GM18520 (cell line): ENCODE measurements around the gene OBSCN.
"Not testable (repeated sequence)": the region's sequence is repeated elsewhere in the genome, so short reads cannot be mapped to it uniquely, and the experiment has no call there.

Source experiments
- ATAC-seq: cut with Tn5 transposase; IDR thresholded peaks from one replicate; pipeline ENCODE4 v1.9.1; 2021; ENCODE audit not compliant: unreplicated experiment

The OBSCN gene

GRCh38 chr1:228226141-228226874, 18.5 kb downstream of the OBSCN start:
- no peak for ATAC-seq

GRCh38 chr1:228226956-228227791, 19.3 kb downstream of the OBSCN start:
- ATAC-seq = no peak

GRCh38 chr1:228228147-228228546, 20.3 kb downstream of the OBSCN start:
- not testable (repeated sequence) for ATAC-seq

GRCh38 chr1:228228601-228229074, 20.8 kb downstream of the OBSCN start:
- no peak for ATAC-seq

GRCh38 chr1:228231189-228231588, 23.3 kb downstream of the OBSCN start:
- no peak for ATAC-seq

GRCh38 chr1:228233136-228233535, 25.3 kb downstream of the OBSCN start:
- no peak for ATAC-seq

GRCh38 chr1:228234921-228235320, 27.1 kb downstream of the OBSCN start:
- no peak for ATAC-seq

GRCh38 chr1:228236744-228237143, 28.9 kb downstream of the OBSCN start:
- ATAC-seq = no peak

GRCh38 chr1:228238007-228238406, 30.2 kb downstream of the OBSCN start:
- no peak for ATAC-seq

GRCh38 chr1:228238461-228238860, 30.6 kb downstream of the OBSCN start:
- ATAC-seq = no peak

GRCh38 chr1:228240411-228241240, 32.8 kb downstream of the OBSCN start:
- ATAC-seq = no peak

GRCh38 chr1:228241259-228241658, 33.4 kb downstream of the OBSCN start:
- ATAC-seq = no peak

GRCh38 chr1:228242409-228242808, 34.6 kb downstream of the OBSCN start:
- ATAC-seq = no peak

- ATAC-seq = no peak
Observed at GRCh38 chr1:228243093-228243492, 35.2 kb downstream of the OBSCN start.

- not testable (repeated sequence) for ATAC-seq
Observed at GRCh38 chr1:228243989-228244388, 36.1 kb downstream of the OBSCN start.

GRCh38 chr1:228245111-228245510, 37.3 kb downstream of the OBSCN start:
- ATAC-seq = no peak

- ATAC-seq = no peak
Observed at GRCh38 chr1:228246216-228246900, 38.5 kb downstream of the OBSCN start.

- no peak for ATAC-seq
Observed at GRCh38 chr1:228249513-228250305, 41.9 kb downstream of the OBSCN start.

- ATAC-seq = not testable (repeated sequence)
Observed at GRCh38 chr1:228252476-228252875, 44.6 kb downstream of the OBSCN start.
